ENCODE measurements around the gene EHD3.

DNA sequence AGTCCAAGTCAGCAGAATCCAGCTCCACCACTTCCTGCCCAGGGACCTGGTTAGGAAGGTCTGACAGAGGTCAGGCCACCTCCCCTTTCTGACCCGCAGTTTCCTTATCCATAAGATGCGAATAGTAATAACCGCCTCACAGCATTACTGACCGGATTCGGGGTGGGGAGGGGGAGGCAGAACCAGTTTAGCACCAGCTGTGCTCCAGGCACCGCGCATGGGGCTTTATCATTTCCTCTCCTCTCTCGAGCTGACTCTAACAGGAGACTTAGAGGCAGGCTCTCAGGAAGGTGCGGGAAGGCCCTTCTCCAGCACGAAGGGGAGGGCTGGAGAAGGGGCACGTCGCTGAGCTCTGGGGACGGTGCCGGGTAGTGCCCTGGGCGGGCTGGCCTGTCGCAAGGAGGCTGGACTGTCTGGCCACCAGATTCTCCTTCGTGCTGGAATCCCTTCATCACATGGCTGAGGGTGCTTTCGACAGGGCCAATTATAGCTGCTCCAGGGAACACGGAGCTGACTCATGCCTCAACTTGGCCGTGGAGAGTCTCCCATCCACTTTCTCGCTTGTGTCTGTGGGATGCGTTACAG is 5.7 kb downstream of the EHD3 start:
- TF ChIP-seq, protein P1, sequence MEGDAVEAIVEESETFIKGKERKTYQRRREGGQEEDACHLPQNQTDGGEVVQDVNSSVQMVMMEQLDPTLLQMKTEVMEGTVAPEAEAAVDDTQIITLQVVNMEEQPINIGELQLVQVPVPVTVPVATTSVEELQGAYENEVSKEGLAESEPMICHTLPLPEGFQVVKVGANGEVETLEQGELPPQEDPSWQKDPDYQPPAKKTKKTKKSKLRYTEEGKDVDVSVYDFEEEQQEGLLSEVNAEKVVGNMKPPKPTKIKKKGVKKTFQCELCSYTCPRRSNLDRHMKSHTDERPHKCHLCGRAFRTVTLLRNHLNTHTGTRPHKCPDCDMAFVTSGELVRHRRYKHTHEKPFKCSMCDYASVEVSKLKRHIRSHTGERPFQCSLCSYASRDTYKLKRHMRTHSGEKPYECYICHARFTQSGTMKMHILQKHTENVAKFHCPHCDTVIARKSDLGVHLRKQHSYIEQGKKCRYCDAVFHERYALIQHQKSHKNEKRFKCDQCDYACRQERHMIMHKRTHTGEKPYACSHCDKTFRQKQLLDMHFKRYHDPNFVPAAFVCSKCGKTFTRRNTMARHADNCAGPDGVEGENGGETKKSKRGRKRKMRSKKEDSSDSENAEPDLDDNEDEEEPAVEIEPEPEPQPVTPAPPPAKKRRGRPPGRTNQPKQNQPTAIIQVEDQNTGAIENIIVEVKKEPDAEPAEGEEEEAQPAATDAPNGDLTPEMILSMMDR (IDR thresholded peaks at IDR 0.05; ENCODE audit: low read depth, low read length, missing input control): no peak
- TF ChIP-seq RAD21 (IDR thresholded peaks at IDR 0.05) (no peak), YY1 (IDR thresholded peaks at IDR 0.05) (no peak), GABPA (IDR thresholded peaks at IDR 0.05 in 1 of 2, conservative IDR thresholded peaks at IDR 0.05 in 1 of 2) (no peak), REST (IDR thresholded peaks at IDR 0.05) (no peak), FOXA1 (IDR thresholded peaks at IDR 0.05) (no peak), TAF1 (conservative IDR thresholded peaks at IDR 0.05) (no peak), ZBTB33 (IDR thresholded peaks at IDR 0.05) (no peak), JUND (IDR thresholded peaks at IDR 0.05) (no peak), NR2F2 (IDR thresholded peaks at IDR 0.05) (peak; percentile 96), HNF4A (conservative IDR thresholded peaks at IDR 0.05) (no peak), EGR1 (IDR thresholded peaks at IDR 0.05; ENCODE audit: low read depth in 2 of 2) (no peak), RXRA (IDR thresholded peaks at IDR 0.05) (peak in 1 of 2 donors; percentile 4)
- TF ChIP-seq, protein P2, sequence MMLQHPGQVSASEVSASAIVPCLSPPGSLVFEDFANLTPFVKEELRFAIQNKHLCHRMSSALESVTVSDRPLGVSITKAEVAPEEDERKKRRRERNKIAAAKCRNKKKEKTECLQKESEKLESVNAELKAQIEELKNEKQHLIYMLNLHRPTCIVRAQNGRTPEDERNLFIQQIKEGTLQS (IDR thresholded peaks at IDR 0.05): no peak
